ENCODE measurements around the gene DNAH17. TPM values are rescaled to one million over a fixed set of nuclear protein-coding genes. Genes with fewer than 3 reads are reported as not detected.

The DNAH17 gene
- polyA plus RNA-seq, 1 experiment: not detected

GRCh38 chr17:78499715-78500540, 77.3 kb downstream of the DNAH17 start:
- no peak for DNase-seq (ENCODE audit: low read depth, low spot score)
- no peak overlapping the region for H3K27ac ChIP-seq (ENCODE audit: low read depth, low read length)
- no peak overlapping the region for H3K4me3 ChIP-seq (ENCODE audit: low read depth, low read length)
- H3K9me3 ChIP-seq (ENCODE audit: control insufficient read depth, insufficient read depth, low read length): no peaks in the 10 kb centered on the region; the same call in 1 of the 2 replicates
- ChIA-PET CTCF (no interaction called here), POLR2A (no interaction called here)
- H3K27me3 ChIP-seq (ENCODE audit: control insufficient read depth, insufficient read depth, low read length): no peaks in the 10 kb centered on the region
- no peak for TF ChIP-seq CTCF (IDR thresholded peaks at IDR 0.05; ENCODE audit: low read depth, low read length)

- Histone ChIP-seq H3K9me3 (ENCODE audit: control insufficient read depth, insufficient read depth, low read length) (no peaks in the 10 kb centered on the region), H3K27ac (ENCODE audit: low read depth, low read length) (no peak overlapping the region), H3K4me3 (ENCODE audit: low read depth, low read length) (no peak overlapping the region), H3K27me3 (ENCODE audit: control insufficient read depth, insufficient read depth, low read length) (no peaks in the 10 kb centered on the region)
- POLR2A ChIA-PET: interaction anchor here (0.7 kb wide), 1 partner anchor 225 kb away, joined by 3 read pairs; no protein-coding TSS in a partner anchor
- TF ChIP-seq CTCF (IDR thresholded peaks at IDR 0.05; ENCODE audit: low read depth, low read length): no peak
- CTCF ChIA-PET: interaction anchor here (1.4 kb wide), 1 partner anchor 210 kb away, joined by 15 read pairs; no protein-coding TSS in a partner anchor
- no peak for DNase-seq (ENCODE audit: low read depth, low spot score)
Observed at GRCh38 chr17:78498848-78499247, 78.3 kb downstream of the DNAH17 start.

- no peaks in the 10 kb centered on the region for H3K27me3 ChIP-seq (ENCODE audit: control insufficient read depth, insufficient read depth, low read length)
- H3K4me3 ChIP-seq (ENCODE audit: low read depth, low read length): no peak overlapping the region
- POLR2A ChIA-PET: interaction anchor here (1.1 kb wide), 1 partner anchor 212 kb away, joined by 5 read pairs; no protein-coding TSS in a partner anchor
- H3K9me3 ChIP-seq (ENCODE audit: control insufficient read depth, insufficient read depth, low read length): no peaks in the 10 kb centered on the region
- CTCF ChIA-PET: interaction anchor here (0.5 to 6.6 kb wide), 19 partner anchors 10 to 506 kb away, joined by 3 to 111 read pairs (median 4); no protein-coding TSS in a partner anchor
- no peak overlapping the region for H3K27ac ChIP-seq (ENCODE audit: low read depth, low read length)
- DNase-seq (ENCODE audit: low read depth, low spot score): peak; percentile 38
- TF ChIP-seq CTCF (IDR thresholded peaks at IDR 0.05; ENCODE audit: low read depth, low read length): peak; percentile 80
Observed at GRCh38 chr17:78497115-78497540, 80.1 kb downstream of the DNAH17 start.

- Histone ChIP-seq H3K9me3 (ENCODE audit: control insufficient read depth, insufficient read depth, low read length) (no peaks in the 10 kb centered on the region), H3K4me3 (ENCODE audit: low read depth, low read length) (no peak overlapping the region), H3K27me3 (ENCODE audit: control insufficient read depth, insufficient read depth, low read length) (no peaks in the 10 kb centered on the region), H3K27ac (ENCODE audit: low read depth, low read length) (no peak overlapping the region)
- CTCF ChIA-PET: interaction anchor here (0.6 to 6.6 kb wide), 10 partner anchors 9 to 333 kb away, joined by 4 to 111 read pairs (median 5); no protein-coding TSS in a partner anchor
- TF ChIP-seq CTCF (IDR thresholded peaks at IDR 0.05; ENCODE audit: low read depth, low read length): no peak
- POLR2A ChIA-PET: interaction anchor here (1.1 kb wide), 1 partner anchor 213 kb away, joined by 5 read pairs; no protein-coding TSS in a partner anchor
- no peak for DNase-seq (ENCODE audit: low read depth, low spot score)
Observed at GRCh38 chr17:78496311-78496710, 80.9 kb downstream of the DNAH17 start.

GRCh38 chr17:78495634-78496033, 81.6 kb downstream of the DNAH17 start:
- POLR2A ChIA-PET: no interaction called here
- CTCF ChIA-PET: interaction anchor here (0.6 to 6.6 kb wide), 3 partner anchors 214 to 475 kb away, joined by 5 to 111 read pairs (median 11); no protein-coding TSS in a partner anchor
- Histone ChIP-seq H3K9me3 (ENCODE audit: control insufficient read depth, insufficient read depth, low read length) (no peaks in the 10 kb centered on the region), H3K27ac (ENCODE audit: low read depth, low read length) (no peak overlapping the region), H3K27me3 (ENCODE audit: control insufficient read depth, insufficient read depth, low read length) (peaks cover 6% of the 10 kb centered on the region), H3K4me3 (ENCODE audit: low read depth, low read length) (no peak overlapping the region)
- no peak for DNase-seq (ENCODE audit: low read depth, low spot score)
- no peak for TF ChIP-seq CTCF (IDR thresholded peaks at IDR 0.05; ENCODE audit: low read depth, low read length)
